GM10248 (cell line): ENCODE results near the gene PANK1.
A peak's percentile ranks its signal among the peaks of the same experiment; 100 is the strongest.

Source experiments
- CTCF ChIA-PET: fragments of 300-600 bp; sonication (Branson Sonifier 250); formaldehyde crosslinking; extraction: SDS; loops from one replicate; lab custom pipeline; 2021; ENCODE audit warnings: antibody characterized with exemption; lab: Yijun Ruan, JAX
- POLR2A ChIA-PET: fragments of 350-650 bp; sonication (Branson Sonifier 250); formaldehyde crosslinking; extraction: SDS; loops from one replicate; lab custom pipeline; 2020; ENCODE audit warnings: antibody characterized with exemption; lab: Yijun Ruan, JAX
- DNase-seq: peaks from one replicate; pipeline ENCODE4 v3.0.0; 2012; ENCODE audit errors: extremely low spot score
- TF ChIP-seq, protein P1 (sequence below): IDR thresholded peaks from 2 replicates; pipeline ENCODE4 v1.5.1; 2012; ENCODE audit warnings: mild to moderate bottlenecking, low read depth; ENCODE audit errors: extremely low read depth, missing control alignments, control extremely low read depth

The PANK1 gene

DNA sequence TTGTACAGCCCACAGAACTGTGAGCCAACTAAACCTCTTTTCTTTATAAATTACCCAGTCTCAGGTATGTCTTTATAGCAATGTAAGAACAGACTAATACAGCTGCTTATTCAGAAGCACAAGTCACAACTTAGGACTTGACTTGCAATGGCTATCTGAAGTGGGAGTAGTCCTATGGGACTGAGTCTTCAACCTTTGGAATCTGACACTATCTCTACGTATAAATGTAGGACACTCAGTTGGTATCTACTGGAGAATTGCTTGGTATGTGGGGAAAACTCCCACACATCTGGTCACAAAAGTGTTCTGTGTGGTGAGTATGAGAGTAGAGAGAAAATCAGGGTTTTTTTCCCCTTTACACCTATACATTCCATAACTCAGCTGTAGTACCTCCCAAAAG is 12.3 kb upstream of the PANK1 start:
- DNase-seq = no peak
- CTCF ChIA-PET = interaction anchor here (1.7 to 4.0 kb wide), 3 partner anchors 7 to 31 kb away, joined by 5 to 24 read pairs (median 23); no protein-coding TSS in a partner anchor
- TF ChIP-seq, protein P1, sequence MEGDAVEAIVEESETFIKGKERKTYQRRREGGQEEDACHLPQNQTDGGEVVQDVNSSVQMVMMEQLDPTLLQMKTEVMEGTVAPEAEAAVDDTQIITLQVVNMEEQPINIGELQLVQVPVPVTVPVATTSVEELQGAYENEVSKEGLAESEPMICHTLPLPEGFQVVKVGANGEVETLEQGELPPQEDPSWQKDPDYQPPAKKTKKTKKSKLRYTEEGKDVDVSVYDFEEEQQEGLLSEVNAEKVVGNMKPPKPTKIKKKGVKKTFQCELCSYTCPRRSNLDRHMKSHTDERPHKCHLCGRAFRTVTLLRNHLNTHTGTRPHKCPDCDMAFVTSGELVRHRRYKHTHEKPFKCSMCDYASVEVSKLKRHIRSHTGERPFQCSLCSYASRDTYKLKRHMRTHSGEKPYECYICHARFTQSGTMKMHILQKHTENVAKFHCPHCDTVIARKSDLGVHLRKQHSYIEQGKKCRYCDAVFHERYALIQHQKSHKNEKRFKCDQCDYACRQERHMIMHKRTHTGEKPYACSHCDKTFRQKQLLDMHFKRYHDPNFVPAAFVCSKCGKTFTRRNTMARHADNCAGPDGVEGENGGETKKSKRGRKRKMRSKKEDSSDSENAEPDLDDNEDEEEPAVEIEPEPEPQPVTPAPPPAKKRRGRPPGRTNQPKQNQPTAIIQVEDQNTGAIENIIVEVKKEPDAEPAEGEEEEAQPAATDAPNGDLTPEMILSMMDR = no peak
- POLR2A ChIA-PET = no interaction called here

DNA sequence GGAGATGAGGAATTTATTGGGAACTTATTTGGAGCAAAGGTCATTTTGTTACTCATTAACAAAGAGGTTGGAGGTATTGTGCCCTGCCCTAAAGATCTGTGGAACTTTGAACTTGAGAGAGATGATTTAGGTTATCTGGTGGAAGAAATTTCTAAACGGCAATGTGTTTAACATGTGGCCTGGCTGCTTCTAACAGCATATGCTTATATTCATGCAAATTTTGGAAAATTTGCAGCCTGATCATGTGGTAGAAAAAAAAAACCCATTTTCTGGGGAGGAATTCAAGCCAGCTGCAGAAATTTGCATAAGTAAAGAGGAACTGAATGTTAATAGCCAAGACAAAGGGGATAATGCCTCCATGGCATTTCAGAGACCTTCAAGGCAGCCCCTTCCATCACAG is 10.7 kb upstream of the PANK1 start:
- ChIA-PET CTCF (interaction anchor here (1.0 to 3.8 kb wide), 5 partner anchors 9 to 46 kb away, joined by 3 to 23 read pairs (median 5); no protein-coding TSS in a partner anchor), POLR2A (no interaction called here)
- no peak for DNase-seq
- TF ChIP-seq, protein P1 = no peak

DNA sequence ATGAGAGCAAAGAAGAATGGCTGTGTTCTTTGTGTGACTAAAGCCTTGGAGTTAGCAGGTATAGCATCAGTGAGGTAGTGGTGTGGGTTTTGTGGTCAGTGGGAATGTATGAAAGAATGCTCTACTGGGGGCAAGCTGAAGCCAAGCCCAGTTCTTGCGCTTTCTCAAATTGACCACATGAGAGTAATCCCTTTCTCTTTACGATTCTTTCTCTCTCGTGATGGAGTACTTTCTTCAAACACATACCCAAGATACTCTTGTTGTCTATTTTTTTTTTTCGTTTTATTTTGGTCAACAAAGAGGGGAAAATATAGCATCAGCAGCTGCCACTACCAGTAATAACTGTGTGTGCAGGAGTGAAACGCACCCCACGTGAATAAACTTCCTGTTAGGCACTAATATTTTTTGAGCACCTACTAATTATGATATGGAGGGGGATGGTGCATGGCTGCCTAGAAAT is 8.4 kb upstream of the PANK1 start:
- DNase-seq = peak; percentile 18
- CTCF ChIA-PET = interaction anchor here (1.4 to 3.8 kb wide), 3 partner anchors 11 to 44 kb away, joined by 3 to 23 read pairs (median 5); no protein-coding TSS in a partner anchor
- TF ChIP-seq, protein P1 = no peak
- POLR2A ChIA-PET = interaction anchor here (0.8 kb wide), 1 partner anchor 10 kb away, joined by 5 read pairs; no protein-coding TSS in a partner anchor

DNA sequence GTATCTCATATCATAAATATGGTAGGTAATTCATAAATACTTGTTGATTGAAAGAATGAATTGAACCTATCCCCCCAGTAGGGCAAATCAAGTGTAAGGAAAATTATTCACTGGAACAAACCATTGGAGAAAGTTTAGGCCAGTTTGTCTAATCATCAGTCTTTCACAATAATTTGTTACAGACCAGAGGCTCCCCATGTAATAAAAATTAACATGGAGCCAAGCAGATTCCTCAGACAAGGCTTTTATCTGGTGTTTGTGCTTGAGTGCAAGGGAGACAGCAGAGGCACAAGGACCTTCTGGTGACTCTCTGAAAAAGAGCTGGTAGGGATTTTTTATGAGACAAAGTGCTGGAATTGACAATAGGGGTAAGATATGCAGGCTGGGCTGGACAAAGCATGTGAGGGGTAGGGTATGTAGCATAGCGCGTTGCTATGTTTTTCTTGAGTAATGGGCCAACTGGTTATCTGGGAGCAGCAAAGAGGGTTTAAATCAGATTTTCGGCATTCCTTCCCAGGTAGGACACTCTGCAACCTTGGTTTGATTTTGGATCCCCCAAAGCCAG is 7.8 kb upstream of the PANK1 start:
- POLR2A ChIA-PET = no interaction called here
- TF ChIP-seq, protein P1 = no peak
- CTCF ChIA-PET = no interaction called here
- no peak for DNase-seq

DNA sequence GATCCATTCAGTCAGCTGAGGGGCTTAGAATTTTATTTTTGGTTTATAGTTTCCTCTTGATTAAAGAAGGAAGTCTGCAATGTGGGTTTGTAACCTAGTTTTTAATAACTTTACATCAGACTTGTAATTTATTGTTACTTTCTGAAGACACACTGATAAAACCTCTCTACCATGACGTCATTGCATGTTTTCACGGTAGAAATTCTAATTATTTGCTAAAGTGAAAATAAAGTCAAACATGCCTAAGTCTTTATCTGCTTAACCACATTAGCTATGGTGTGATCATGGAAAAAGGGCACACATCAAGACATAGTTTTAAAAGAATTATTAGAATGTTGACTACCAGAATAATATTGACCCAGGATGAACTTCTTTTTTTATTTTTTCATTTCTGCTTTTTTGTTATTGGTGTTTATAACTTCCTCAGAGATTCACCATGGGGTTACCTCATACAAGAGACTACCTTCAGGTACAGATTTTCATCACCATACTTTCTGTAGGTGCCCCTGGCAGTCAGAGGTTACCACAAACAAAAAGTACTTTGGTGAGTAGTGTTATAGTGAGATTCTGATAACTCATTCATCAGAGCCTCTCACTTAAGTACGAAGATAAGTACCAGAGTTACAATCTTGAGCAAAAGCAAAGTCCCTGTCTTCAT is 7.0 kb upstream of the PANK1 start:
- TF ChIP-seq, protein P1 = no peak
- ChIA-PET POLR2A (no interaction called here), CTCF (interaction anchor here (0.9 to 1.9 kb wide), 2 partner anchors 11 to 49 kb away, joined by 3 to 4 read pairs; partner anchors contain the start of gene KIF20B)
- DNase-seq = peak; percentile 30

DNA sequence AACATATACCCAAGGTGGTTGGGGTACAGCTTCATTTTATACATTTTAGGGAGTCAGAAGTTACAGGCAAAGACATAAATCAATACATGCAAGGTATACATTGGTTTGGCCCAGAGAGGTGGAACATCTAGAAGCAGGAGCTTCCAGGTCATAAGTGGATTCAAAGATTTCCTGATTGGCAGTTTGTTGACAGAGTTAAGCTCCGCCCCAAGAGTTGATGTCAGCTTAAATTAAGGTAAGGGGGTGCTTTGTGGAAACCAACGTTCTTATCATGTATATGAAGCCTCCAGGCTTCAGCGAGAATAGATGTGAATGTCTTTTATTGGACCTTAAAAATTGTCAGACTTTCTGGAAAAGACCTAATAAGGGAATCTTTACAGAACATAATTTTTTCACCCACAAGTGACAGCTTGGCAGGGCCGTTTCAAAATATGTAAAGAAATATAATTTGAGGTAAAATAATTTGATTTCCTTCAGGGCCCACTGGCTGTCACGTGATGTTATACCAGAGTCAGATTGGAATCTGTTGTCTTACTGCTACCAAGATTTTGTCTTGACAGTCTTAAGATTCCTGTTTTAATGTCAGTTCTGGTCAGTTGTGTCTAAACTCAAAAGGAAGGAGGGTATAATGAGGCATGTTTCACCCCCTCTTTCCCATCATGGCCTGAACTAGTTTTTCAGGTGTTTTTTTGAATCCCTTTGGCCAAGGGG is 6.3 kb upstream of the PANK1 start:
- no peak for DNase-seq
- ChIA-PET POLR2A (no interaction called here), CTCF (interaction anchor here (0.9 to 1.9 kb wide), 5 partner anchors 10 to 50 kb away, joined by 3 to 4 read pairs (median 3); partner anchors contain the start of gene KIF20B)
- TF ChIP-seq, protein P1 = no peak
